ENCODE measurements around the gene BCL2.

Gene BCL2

DNA sequence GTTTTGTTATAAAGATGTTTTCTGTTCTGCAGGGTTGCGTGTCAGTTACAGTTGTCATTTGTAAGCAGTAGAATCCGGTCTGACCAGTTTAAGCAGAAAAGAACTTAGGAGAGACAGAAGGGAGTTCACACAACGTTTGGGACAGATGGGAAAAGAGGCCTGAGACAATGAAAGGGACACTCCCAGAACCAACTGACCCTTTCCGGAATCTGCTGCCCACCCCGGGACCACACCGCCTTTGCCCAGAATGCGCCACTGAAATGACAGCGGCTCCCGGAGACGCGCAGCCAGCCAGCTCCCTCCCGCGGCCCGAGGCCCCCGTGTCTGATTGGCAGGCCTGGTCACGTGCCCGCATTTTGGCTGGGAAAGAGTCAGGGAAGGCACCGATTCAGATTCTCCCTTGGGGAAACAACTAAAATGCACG lies 244.6 kb downstream of the BCL2 start:
- no peak for DNase-seq

DNA sequence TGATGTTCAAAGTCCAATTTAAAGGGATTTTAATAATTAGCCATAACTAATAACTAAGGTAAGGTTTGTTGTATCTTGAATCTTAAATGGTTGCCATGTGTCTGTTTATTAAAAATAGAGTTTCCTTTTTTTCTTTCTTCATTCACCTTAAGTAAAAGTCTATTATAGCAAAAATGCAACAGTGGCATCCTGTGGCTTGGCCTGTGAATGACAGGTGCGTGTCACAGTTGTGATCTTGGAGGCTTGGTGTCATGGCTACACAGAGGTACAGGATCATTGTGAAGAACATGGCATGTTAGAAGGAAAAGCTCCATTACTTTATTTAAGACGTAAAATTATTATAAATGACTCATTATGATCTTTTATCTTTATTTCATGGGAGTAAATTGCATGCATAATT lies 246.1 kb downstream of the BCL2 start:
- no peak for DNase-seq

All from NCI-H2107 (cell line).